HL-60 (cell line): ENCODE data around the gene DNAH12.

Experiments
- GABPA ChIP-seq: IDR thresholded peaks from 2 replicates; pipeline ENCODE4 v1.6.1; 2012; ENCODE audit warnings: low read depth
- POLR2AphosphoS5 ChIP-seq: IDR thresholded peaks from 2 replicates; pipeline ENCODE4 v1.6.1; 2012; ENCODE audit warnings: low read depth
- TF ChIP-seq, protein P1 (sequence below): IDR thresholded peaks from one replicate; pipeline ENCODE4 v1.5.1; 2011; ENCODE audit warnings: low read length, control low read depth, inconsistent platforms; ENCODE audit not compliant: insufficient read depth
- TF ChIP-seq, protein P2 (sequence below): IDR thresholded peaks from 2 replicates; pipeline ENCODE4 v1.6.1; 2012; ENCODE audit warnings: low read depth; ENCODE audit not compliant: insufficient replicate concordance

- TF ChIP-seq, protein P1, sequence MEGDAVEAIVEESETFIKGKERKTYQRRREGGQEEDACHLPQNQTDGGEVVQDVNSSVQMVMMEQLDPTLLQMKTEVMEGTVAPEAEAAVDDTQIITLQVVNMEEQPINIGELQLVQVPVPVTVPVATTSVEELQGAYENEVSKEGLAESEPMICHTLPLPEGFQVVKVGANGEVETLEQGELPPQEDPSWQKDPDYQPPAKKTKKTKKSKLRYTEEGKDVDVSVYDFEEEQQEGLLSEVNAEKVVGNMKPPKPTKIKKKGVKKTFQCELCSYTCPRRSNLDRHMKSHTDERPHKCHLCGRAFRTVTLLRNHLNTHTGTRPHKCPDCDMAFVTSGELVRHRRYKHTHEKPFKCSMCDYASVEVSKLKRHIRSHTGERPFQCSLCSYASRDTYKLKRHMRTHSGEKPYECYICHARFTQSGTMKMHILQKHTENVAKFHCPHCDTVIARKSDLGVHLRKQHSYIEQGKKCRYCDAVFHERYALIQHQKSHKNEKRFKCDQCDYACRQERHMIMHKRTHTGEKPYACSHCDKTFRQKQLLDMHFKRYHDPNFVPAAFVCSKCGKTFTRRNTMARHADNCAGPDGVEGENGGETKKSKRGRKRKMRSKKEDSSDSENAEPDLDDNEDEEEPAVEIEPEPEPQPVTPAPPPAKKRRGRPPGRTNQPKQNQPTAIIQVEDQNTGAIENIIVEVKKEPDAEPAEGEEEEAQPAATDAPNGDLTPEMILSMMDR: no peak
- TF ChIP-seq GABPA (no peak), POLR2AphosphoS5 (no peak)
- TF ChIP-seq, protein P2, sequence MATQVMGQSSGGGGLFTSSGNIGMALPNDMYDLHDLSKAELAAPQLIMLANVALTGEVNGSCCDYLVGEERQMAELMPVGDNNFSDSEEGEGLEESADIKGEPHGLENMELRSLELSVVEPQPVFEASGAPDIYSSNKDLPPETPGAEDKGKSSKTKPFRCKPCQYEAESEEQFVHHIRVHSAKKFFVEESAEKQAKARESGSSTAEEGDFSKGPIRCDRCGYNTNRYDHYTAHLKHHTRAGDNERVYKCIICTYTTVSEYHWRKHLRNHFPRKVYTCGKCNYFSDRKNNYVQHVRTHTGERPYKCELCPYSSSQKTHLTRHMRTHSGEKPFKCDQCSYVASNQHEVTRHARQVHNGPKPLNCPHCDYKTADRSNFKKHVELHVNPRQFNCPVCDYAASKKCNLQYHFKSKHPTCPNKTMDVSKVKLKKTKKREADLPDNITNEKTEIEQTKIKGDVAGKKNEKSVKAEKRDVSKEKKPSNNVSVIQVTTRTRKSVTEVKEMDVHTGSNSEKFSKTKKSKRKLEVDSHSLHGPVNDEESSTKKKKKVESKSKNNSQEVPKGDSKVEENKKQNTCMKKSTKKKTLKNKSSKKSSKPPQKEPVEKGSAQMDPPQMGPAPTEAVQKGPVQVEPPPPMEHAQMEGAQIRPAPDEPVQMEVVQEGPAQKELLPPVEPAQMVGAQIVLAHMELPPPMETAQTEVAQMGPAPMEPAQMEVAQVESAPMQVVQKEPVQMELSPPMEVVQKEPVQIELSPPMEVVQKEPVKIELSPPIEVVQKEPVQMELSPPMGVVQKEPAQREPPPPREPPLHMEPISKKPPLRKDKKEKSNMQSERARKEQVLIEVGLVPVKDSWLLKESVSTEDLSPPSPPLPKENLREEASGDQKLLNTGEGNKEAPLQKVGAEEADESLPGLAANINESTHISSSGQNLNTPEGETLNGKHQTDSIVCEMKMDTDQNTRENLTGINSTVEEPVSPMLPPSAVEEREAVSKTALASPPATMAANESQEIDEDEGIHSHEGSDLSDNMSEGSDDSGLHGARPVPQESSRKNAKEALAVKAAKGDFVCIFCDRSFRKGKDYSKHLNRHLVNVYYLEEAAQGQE: no peak
Measured at GRCh38 chr3:57464801-57465200, 79.3 kb downstream of the DNAH12 start.
